ENCODE data around the gene OR2T34.

OR2T34 gene

GRCh38 chr1:248611883-248612414 is 37.4 kb upstream of the OR2T34 start (continued):
- no peak for TF ChIP-seq TSHZ2 (CRISPR knock-in tag; IDR thresholded peaks at IDR 0.05)

DNA sequence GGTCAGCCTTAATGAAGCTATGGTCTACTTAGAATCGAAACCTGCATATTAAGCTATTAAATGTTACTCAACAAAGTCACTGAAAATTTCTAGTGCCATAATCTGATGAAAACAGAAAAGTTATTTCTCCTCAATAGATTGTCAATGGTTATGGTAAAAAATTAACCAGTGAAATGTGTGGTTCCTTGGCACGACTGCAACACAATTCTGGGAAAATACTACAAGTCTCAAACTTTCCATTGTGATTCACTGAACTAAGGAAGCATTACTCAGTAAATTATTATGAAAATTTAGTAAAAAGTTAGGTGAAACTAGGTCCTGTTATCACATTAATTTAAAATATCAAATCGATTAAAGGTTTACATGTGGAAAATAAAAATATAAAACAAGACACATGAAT is 35.7 kb upstream of the OR2T34 start:
- no peak for ATAC-seq

GRCh38 chr1:248599396-248599795 is 24.8 kb upstream of the OR2T34 start:
- no peak for TF ChIP-seq ZNF70 (CRISPR knock-in tag; IDR thresholded peaks at IDR 0.05)
- TF ChIP-seq TSHZ2 (CRISPR knock-in tag; IDR thresholded peaks at IDR 0.05) = no peak
- TF ChIP-seq SNAI2 (CRISPR knock-in tag; IDR thresholded peaks at IDR 0.05) = no peak
- no peak for TF ChIP-seq GLIS3 (CRISPR knock-in tag; IDR thresholded peaks at IDR 0.05)
- no peak for TF ChIP-seq CSDC2 (CRISPR knock-in tag; IDR thresholded peaks at IDR 0.05)
- no peak for TF ChIP-seq TCF4 (CRISPR knock-in tag; IDR thresholded peaks at IDR 0.05; ENCODE audit: borderline replicate concordance)
- TF ChIP-seq ISL1 (CRISPR knock-in tag; IDR thresholded peaks at IDR 0.05) = no peak
- no peak for TF ChIP-seq ZNF565 (CRISPR knock-in tag; conservative IDR thresholded peaks at IDR 0.05; ENCODE audit: low read depth)
- no peak for TF ChIP-seq ZNF8 (CRISPR knock-in tag; IDR thresholded peaks at IDR 0.05)
- no peak for TF ChIP-seq POU6F1 (CRISPR knock-in tag; IDR thresholded peaks at IDR 0.05; ENCODE audit: borderline replicate concordance, low read depth)
- TF ChIP-seq TOX (CRISPR knock-in tag; IDR thresholded peaks at IDR 0.05; ENCODE audit: borderline replicate concordance) = no peak
- TF ChIP-seq ZC3H10 (CRISPR knock-in tag; IDR thresholded peaks at IDR 0.05) = no peak
- no peak for ATAC-seq

More for the DNA sequence above, 35.7 kb upstream of the OR2T34 start:
- TF ChIP-seq OSR1 (CRISPR knock-in tag; IDR thresholded peaks at IDR 0.05) = no peak
- TF ChIP-seq ZC3H10 (CRISPR knock-in tag; IDR thresholded peaks at IDR 0.05) = no peak
- TF ChIP-seq CREB5 (CRISPR knock-in tag; IDR thresholded peaks at IDR 0.05; ENCODE audit: low read depth) = no peak
- TF ChIP-seq GLIS3 (CRISPR knock-in tag; IDR thresholded peaks at IDR 0.05) = no peak
- TF ChIP-seq PPARA (CRISPR knock-in tag; IDR thresholded peaks at IDR 0.05; ENCODE audit: borderline replicate concordance) = no peak
- no peak for TF ChIP-seq POU6F1 (CRISPR knock-in tag; IDR thresholded peaks at IDR 0.05; ENCODE audit: borderline replicate concordance, low read depth)
- no peak for TF ChIP-seq BACH2 (CRISPR knock-in tag; IDR thresholded peaks at IDR 0.05; ENCODE audit: borderline replicate concordance)
- no peak for TF ChIP-seq ZNF70 (CRISPR knock-in tag; IDR thresholded peaks at IDR 0.05)
- TF ChIP-seq ESRRG (CRISPR knock-in tag; IDR thresholded peaks at IDR 0.05) = no peak
- TF ChIP-seq TSHZ2 (CRISPR knock-in tag; IDR thresholded peaks at IDR 0.05) = no peak
- no peak for TF ChIP-seq CSDC2 (CRISPR knock-in tag; IDR thresholded peaks at IDR 0.05)
- no peak for TF ChIP-seq TOX (CRISPR knock-in tag; IDR thresholded peaks at IDR 0.05; ENCODE audit: borderline replicate concordance)
- TF ChIP-seq ISL1 (CRISPR knock-in tag; IDR thresholded peaks at IDR 0.05) = no peak
- no peak for TF ChIP-seq ZFP3 (CRISPR knock-in tag; IDR thresholded peaks at IDR 0.05)

Data from SK-N-SH treated with all-trans-retinoic acid at 6 μM for 48 hours (cell line).